ENCODE results near the gene NETO2.

NETO2 gene

GRCh38 chr16:47045023-47045422 is 98.7 kb downstream of the NETO2 start:
- DNase-seq, result no peak

- DNase-seq, result no peak
These were observed 99.6 kb downstream of the NETO2 start for GRCh38 chr16:47043970-47044684.

DNA sequence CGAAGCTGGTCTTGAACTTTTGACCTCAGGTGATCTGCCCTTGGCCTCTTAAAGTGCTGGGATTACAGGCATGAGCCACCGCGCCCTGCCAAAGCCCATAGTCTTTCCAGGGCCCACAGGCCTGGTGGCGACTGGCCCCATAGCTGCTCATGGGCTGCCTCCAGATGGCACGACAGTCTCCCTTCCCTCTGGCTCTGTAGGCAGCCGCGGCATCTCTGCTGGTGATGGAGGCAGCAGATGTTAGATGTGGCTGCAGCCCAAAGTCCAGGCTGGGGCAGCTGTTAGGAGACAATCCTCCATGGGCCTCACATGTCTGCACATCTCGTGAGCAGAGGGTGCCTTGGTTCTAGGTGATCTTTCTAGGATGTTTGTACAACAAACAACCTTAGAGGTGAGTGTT is 100.5 kb downstream of the NETO2 start:
- no peak for DNase-seq

DNA sequence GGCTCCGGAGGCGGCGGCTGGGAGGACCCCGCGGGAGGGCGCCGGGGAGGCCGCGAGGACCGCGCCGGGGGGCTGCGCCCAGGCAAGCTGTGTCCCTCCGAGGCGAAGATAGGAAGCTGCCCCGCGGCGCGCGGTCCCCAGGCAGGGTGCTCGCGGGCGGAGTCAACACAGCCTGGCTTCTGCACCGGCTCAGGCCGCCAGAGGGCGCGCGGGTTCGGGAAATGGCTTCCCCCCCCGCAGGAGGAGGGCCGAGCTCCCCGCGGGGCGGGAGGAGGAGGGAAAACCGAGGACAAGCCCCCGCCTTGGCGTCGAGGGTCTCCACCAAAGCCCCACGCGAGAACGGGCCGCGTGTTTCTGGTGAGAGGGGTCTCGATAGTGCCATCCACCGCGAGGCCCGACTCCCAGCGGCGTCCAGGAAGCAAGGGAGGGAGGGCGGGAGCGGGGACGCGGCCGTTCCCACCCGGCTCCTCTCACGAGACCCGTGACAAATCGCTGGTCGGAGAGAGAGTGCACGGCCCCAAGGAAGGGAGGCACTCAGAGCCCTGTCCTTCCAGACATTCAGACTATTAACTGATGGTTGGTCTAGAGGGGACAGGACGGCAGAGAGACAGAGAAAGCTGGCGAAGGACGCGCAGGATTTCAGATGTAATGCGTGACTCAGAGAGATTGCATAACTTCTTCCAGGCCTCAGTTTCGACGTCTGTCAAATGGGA is 105.8 kb downstream of the NETO2 start:
- peak; percentile 96 for DNase-seq

GRCh38 chr16:47037396-47037745 is 106.4 kb downstream of the NETO2 start:
- DNase-seq, result no peak

DNA sequence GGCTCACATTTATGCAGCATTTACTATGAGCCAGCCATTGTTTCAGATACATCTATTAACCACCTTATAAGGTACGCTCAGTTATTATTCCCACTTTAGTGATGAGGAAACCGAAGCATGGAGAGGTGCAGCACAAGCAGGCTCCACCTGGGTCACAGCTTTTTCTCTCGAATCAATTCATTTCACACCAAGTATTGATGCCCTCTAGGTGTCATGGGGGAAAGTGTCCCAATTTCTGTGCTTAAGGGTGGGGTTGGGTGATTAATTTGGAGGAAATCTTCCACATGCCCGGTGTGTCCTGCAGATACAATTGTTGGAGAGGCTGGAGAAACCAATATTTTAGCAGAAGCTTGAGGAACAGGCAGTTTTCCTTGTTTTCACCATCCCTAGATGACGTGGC is 107.5 kb downstream of the NETO2 start:
- DNase-seq, result no peak

DNA sequence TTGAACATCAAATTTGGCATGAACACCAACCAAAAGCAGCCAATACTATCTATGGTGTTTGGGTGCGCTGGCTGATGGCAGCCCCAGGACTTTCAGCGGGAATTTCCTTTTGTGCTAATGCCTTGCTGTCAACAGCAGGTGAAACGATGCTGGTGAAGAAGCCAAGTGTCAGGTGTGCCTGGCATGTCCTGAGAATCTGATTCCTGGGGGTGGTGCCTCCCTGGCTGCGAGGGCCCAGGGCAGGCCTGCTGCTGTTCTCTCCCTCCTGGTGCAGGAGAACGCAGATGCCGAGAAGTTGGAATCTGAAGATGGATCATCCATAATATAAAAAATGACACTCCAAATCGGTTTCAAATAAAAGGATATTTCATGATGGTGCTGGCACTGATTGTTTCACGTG is 108.3 kb downstream of the NETO2 start:
- no peak for DNase-seq

GRCh38 chr16:47034455-47034854 is 109.3 kb downstream of the NETO2 start:
- DNase-seq, result no peak

- no peak for DNase-seq
These were observed 110.6 kb downstream of the NETO2 start for GRCh38 chr16:47033176-47033575.

DNA sequence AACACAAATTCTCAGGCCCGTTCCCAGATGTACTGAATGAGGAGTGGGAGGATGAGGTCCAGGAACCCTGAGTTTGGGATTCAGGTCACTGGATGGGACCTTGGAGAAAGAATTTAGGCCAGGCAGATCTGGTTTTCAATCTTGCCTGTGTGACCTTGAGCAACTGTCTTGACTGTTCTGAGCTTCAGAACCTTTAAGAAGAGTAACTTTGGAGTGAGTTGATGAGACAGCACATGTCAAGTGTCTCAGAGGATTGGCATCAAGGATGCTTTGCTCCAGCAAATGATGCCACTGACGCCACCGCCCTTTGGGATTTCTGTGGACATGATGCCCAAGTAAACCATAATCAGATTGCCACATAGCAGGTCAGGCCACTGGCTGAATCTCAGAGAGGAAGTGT is 114.0 kb downstream of the NETO2 start:
- DNase-seq, result no peak

DNA sequence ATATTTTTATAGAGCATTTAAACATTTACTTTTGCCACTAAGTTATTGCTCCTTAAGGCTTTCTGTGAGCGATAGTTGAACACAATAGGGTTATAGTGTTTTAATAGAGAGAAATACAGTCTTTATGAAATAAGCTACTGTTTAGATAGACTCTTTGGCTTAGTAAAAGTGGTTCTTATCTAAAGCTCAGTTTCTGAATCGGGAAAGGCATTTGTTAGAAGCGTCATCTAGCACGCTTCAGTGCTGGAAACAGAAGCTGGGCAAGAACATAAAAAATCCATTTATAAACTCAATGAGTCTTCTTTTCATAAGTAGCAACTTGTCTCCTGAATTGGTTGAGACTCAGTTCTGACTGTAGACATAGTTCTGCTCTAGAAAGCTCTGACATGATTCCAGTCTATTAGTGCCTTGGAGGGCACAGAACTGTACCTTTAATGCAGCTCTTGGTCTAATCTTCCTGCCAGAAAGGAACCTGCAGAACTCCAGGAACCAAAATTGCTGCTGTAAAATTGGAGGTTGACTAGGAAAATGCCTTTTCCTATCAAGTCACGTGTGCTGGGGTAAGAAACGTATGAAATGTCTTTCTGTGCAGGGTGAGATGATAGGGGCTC is 114.9 kb downstream of the NETO2 start:
- no peak for DNase-seq
